Peyer's patch (tissue), 4 donors: ENCODE results near the gene DKKL1. TPM values are rescaled to one million over a fixed set of nuclear protein-coding genes. Genes with fewer than 3 reads are reported as not detected.

Experiments
- DNase-seq, 3 donors: peaks; one replicate each; pipeline ENCODE4 v3.0.0-alpha.2; 2017 to 2019
- H3K27ac ChIP-seq, 4 donors: fragments of 200-600 bp; sonication (generic); one replicate each; pipeline ENCODE4 v1.5.1; 2016 to 2019
- H3K27me3 ChIP-seq, 2 donors: fragments of 200-600 bp; sonication (generic); one replicate each; pipeline ENCODE4 v1.5.1; 2019
- H3K36me3 ChIP-seq, 3 donors: fragments of 200-600 bp; sonication (generic); one replicate each; pipeline ENCODE4 v1.5.1; 2016 to 2019
- H3K4me1 ChIP-seq, 4 donors: fragments of 200-600 bp; sonication (generic); one replicate each; pipeline ENCODE4 v1.5.1; 2016 to 2019
- H3K4me3 ChIP-seq, 4 donors: fragments of 200-600 bp; sonication (generic); 1 replicate in 3 of 4; 2 replicates in 1 of 4; pipeline ENCODE4 v1.5.1; 2016 to 2019; ENCODE audit warnings: mild to moderate bottlenecking in 1 of 4
- H3K9me3 ChIP-seq, 4 donors: fragments of 200-600 bp; sonication (generic); one replicate each; pipeline ENCODE4 v1.5.1; 2016 to 2019; ENCODE audit warnings: mild to moderate bottlenecking in 1 of 4
- CTCF ChIP-seq, 6 experiments: fragments of 450-650 bp in 4 of 6; fragments of 200-600 bp in 2 of 6; sonication (generic) in 1 of 6; IDR thresholded peaks; one replicate each; pipeline ENCODE4 v1.5.1; 2017 to 2019; ENCODE audit warnings: antibody characterized with exemption in 6 of 6, mild to moderate bottlenecking in 3 of 6, moderate library complexity in 1 of 6
- POLR2A ChIP-seq, 2 donors: fragments of 450-650 bp; IDR thresholded peaks; one replicate each; pipeline ENCODE4 v1.5.1; 2017; ENCODE audit warnings: antibody characterized with exemption in 2 of 2, mild to moderate bottlenecking in 2 of 2, moderate library complexity in 2 of 2
- total RNA-seq, 4 donors: library from RNA; depleted of rRNA; stranded (reverse); fragments of >200 nt; gene quantifications; one replicate each; pipeline ENCODE4 v1.1.0, GENCODE V29; 2016

Gene DKKL1
- total RNA-seq, 4 donors from 2014 or later, result not detected

DNA sequence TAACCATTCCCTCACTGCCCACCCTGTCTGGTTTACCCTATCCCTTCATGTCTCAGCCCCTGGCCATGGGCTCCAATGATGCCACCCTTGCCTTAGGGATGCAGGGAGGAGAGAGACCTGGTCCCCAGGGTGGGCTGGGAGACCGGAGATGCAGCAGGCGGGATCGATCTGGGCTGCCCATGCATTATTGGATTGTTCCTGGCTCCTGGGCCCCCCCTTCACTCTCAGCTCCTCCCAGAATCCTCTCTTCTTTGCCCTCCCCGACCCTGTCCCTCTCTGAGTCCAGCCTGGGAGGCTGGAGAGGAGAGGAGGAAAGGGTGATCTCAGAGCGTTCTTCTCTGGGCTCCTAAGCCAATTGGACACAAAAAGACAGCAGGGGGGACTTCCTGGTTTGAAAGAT, 30.2 kb downstream of the DKKL1 start:
- Histone ChIP-seq H3K27ac (no peak overlapping the region), H3K4me1 (peaks cover 0 to 6% (median 2%) of the 10 kb centered on the region in 4 donors), H3K9me3 (no peaks in the 10 kb centered on the region), H3K4me3 (no peak overlapping the region), H3K36me3 (no peaks in the 10 kb centered on the region), H3K27me3 (no peaks in the 10 kb centered on the region)
- no peak for DNase-seq
- TF ChIP-seq POLR2A (IDR thresholded peaks at IDR 0.05) (no peak), CTCF (IDR thresholded peaks at IDR 0.05) (no peak)

DNA sequence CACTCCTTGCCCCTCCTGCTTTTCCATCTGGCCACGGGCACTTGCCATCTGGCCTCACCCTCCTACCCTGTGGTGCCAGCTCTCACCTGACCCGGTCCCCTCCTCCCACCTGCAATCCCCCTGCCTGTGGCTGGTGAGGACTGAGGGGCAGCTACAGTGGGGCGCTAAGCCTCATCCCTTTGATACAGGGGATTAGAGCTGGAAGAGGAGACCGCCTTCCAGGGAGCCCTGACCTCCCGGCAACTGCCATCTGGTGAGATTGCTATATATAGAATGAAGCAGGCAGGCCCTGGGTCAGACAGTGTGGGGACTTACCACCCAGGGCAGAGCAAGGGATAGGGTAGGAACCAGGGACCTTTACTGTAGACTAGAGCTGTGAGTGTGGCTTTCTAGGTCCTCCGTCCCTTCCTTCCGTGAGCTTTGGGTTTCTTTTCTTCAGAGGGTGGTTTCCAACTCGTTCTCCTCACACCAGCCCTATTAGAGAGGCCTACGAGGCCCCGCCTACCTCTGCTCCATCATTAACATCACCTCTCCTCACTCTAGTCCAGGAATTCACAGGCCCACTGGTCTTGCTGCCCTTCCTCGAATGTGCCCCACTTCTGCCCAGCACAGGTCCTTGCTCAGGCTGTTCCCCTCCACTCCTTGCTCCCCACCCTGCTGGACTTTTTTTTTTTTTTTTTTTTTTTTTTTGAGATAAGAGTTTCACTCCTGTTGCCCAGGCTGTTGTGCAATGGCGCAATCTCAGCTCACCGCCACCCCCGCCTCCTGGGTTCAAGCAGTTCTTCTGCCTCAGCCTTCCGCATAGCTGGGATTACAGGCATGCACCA, 32.1 kb downstream of the DKKL1 start:
- H3K9me3 ChIP-seq, result no peaks in the 10 kb centered on the region
- no peak overlapping the region for H3K27ac ChIP-seq
- no peaks in the 10 kb centered on the region for H3K36me3 ChIP-seq
- peaks cover 0 to 3% (median under 1%) of the 10 kb centered on the region in 4 donors for H3K4me1 ChIP-seq
- DNase-seq, result no peak
- no peaks in the 10 kb centered on the region for H3K27me3 ChIP-seq
- TF ChIP-seq POLR2A (IDR thresholded peaks at IDR 0.05) (no peak), CTCF (IDR thresholded peaks at IDR 0.05) (no peak)
- no peak overlapping the region for H3K4me3 ChIP-seq

DNA sequence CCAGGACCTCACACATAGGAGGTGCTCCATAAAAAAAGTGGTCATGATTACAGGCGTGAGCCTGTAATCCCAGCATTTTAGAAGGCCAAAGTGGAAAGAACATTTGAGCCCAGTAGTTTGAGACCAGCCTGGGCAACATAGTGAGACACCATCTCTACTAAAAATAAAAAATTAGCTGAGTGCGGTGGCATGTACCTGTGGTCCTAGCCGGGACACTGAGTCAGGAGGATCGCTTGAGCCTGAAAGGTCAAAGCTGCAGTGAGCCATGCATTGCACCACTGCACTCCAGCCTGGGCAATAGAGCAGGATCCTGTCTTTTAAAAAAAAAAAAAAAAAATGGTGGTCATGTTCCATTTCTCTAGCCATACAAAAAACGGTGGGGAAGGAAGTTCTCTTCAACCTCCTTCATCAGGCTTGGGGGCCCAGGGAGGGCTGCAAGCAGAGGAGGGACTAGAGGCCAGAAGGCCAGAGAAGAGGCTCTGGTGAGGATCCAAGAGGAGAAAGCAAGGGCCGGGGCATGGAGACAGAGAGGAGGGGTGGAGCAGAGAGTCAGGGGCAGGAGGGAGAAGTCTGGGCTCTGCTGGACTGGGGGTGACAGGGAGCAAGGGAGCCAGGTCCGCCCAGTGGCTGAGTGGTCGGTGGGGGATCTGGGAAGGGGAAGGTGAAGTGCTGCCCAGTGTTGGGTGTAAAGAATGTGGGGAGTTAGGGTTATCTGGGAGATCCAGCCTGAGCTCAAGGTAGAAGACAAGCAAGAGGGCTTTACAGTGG, 33.2 kb downstream of the DKKL1 start:
- H3K4me1 ChIP-seq, result no peaks in the 10 kb centered on the region
- H3K9me3 ChIP-seq, result no peaks in the 10 kb centered on the region
- DNase-seq, result no peak
- no peaks in the 10 kb centered on the region for H3K36me3 ChIP-seq
- no peak overlapping the region for H3K27ac ChIP-seq
- TF ChIP-seq CTCF (IDR thresholded peaks at IDR 0.05) (no peak), POLR2A (IDR thresholded peaks at IDR 0.05) (no peak)
- H3K27me3 ChIP-seq, result no peaks in the 10 kb centered on the region
- no peak overlapping the region for H3K4me3 ChIP-seq

- Histone ChIP-seq H3K9me3 (no peaks in the 10 kb centered on the region), H3K27me3 (no peaks in the 10 kb centered on the region), H3K36me3 (no peaks in the 10 kb centered on the region), H3K4me1 (no peaks in the 10 kb centered on the region), H3K27ac (no peak overlapping the region), H3K4me3 (no peak overlapping the region)
- DNase-seq, result no peak
- no peak for TF ChIP-seq POLR2A (IDR thresholded peaks at IDR 0.05)
- no peak for TF ChIP-seq CTCF (IDR thresholded peaks at IDR 0.05)
Measured at GRCh38 chr19:49398001-49398615, 34.4 kb downstream of the DKKL1 start.

DNA sequence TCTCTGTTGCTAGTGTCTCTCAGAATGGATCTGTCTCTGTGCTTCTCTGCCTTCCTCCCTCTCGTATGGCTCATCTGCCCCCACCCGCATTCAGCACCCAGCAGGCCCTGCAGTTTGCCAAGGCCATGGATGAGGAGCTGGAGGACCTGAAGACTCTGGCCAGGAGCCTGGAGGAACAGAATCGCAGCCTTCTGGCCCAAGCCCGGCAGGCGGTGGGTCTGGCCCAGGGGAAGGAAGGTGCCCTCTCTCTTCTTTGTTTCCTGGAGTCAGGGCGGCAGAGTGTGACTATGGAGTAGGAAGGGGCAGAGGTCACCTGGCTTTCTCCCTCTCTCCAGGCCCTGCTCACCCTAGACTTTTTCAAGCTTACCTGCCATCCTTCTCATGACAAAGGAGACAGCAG, 35.3 kb downstream of the DKKL1 start:
- no peaks in the 10 kb centered on the region for H3K27me3 ChIP-seq
- no peaks in the 10 kb centered on the region for H3K36me3 ChIP-seq
- H3K27ac ChIP-seq, result no peak overlapping the region
- TF ChIP-seq POLR2A (IDR thresholded peaks at IDR 0.05) (no peak), CTCF (IDR thresholded peaks at IDR 0.05) (no peak)
- DNase-seq, result no peak
- H3K9me3 ChIP-seq, result no peaks in the 10 kb centered on the region
- H3K4me1 ChIP-seq, result no peaks in the 10 kb centered on the region
- no peak overlapping the region for H3K4me3 ChIP-seq
